GM13977 (cell line): Measurements from ENCODE around the gene GADD45A.

Experiments
- DNase-seq: peaks from one replicate; pipeline ENCODE4 v3.0.0; 2012; ENCODE audit warnings: low spot score
- in situ Hi-C: fragments of 300-500 bp; cut with MboI; formaldehyde crosslinking; loops from one replicate; pipeline ENCODE4 v1.12.0; 2022; ENCODE audit warnings: low sequenced_read_pairs, low pct_unique_long_range_greater_than_20kb, mixed read lengths, inconsistent platforms; ENCODE audit not compliant: unreplicated experiment
- TF ChIP-seq, protein P1 (sequence below): IDR thresholded peaks from 2 replicates; pipeline ENCODE4 v1.5.1; 2012; ENCODE audit warnings: mild to moderate bottlenecking, control low read depth; ENCODE audit not compliant: insufficient read depth; ENCODE audit errors: extremely low read depth, missing control alignments

The GADD45A gene

GRCh38 chr1:67713057-67713846 lies 28.3 kb downstream of the GADD45A start:
- in situ Hi-C loops, result no loop called here
- no peak for DNase-seq
- TF ChIP-seq, protein P1, sequence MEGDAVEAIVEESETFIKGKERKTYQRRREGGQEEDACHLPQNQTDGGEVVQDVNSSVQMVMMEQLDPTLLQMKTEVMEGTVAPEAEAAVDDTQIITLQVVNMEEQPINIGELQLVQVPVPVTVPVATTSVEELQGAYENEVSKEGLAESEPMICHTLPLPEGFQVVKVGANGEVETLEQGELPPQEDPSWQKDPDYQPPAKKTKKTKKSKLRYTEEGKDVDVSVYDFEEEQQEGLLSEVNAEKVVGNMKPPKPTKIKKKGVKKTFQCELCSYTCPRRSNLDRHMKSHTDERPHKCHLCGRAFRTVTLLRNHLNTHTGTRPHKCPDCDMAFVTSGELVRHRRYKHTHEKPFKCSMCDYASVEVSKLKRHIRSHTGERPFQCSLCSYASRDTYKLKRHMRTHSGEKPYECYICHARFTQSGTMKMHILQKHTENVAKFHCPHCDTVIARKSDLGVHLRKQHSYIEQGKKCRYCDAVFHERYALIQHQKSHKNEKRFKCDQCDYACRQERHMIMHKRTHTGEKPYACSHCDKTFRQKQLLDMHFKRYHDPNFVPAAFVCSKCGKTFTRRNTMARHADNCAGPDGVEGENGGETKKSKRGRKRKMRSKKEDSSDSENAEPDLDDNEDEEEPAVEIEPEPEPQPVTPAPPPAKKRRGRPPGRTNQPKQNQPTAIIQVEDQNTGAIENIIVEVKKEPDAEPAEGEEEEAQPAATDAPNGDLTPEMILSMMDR, result no peak

DNA sequence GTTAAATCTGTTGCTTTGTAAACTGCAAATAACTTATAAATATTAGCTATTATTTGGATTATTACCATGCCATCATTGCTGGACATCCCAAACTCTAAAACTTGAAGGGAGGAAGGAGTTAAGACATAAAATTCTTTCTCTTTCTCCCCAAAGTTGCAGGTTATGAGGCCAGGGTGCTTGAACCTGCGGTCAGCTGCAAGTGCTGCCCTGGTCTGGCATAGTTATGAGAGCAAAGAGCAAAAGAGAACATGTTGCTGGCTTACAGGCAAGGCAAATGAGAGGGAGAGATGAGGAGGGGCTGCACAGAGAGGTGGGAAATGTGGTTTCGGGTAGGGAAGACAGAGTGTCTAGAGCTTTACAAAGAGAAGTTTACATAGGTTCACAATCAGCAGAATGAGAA lies 30.8 kb downstream of the GADD45A start:
- in situ Hi-C loops, result no loop called here
- no peak for DNase-seq
- TF ChIP-seq, protein P1, result no peak

GRCh38 chr1:67716800-67717199 lies 31.8 kb downstream of the GADD45A start:
- in situ Hi-C loops, result no loop called here
- no peak for DNase-seq

GRCh38 chr1:67717876-67718275 lies 32.9 kb downstream of the GADD45A start:
- TF ChIP-seq, protein P1, result no peak
- in situ Hi-C loops, result no loop called here
- no peak for DNase-seq

More at GRCh38 chr1:67716800-67717199, 31.8 kb downstream of the GADD45A start:
- TF ChIP-seq, protein P1, result no peak

GRCh38 chr1:67719329-67720196 lies 34.6 kb downstream of the GADD45A start:
- no peak for DNase-seq
- TF ChIP-seq, protein P1, result no peak
- in situ Hi-C loops, result no loop called here

GRCh38 chr1:67721112-67721511 lies 36.1 kb downstream of the GADD45A start:
- no peak for DNase-seq
- in situ Hi-C loops, result no loop called here
- TF ChIP-seq, protein P1, result no peak
